GM12874 (cell line): ENCODE results near the gene LIN7A.

Experiments
- CTCF ChIP-seq: IDR thresholded peaks from 2 replicates; pipeline ENCODE4 v1.5.1; 2011; ENCODE audit warnings: low read depth, mild to moderate bottlenecking, control low read depth, low read length, moderate library complexity; ENCODE audit not compliant: insufficient read depth

The LIN7A gene

DNA sequence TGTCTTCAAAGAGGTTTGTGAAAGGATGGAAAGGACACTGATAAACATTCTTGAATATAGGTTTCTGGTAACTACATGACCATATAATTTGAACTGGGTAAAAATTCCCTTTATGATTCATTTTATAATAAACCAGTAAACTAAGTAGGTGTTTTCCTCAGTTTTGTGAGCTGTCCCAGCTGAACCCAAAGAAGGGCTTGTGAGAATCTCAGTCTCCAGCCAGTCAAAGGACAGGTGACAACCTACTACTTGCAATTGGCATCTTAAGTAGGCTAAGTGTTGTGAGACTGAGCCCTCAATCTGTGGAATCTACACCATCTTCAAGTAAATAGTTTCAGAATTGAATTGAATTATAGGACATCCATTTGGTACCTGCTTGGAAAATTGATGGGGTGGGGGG lies 145.9 kb downstream of the LIN7A start:
- TF ChIP-seq CTCF: no peak

- TF ChIP-seq CTCF: no peak
Observed at GRCh38 chr12:80781313-80781712, 156.4 kb downstream of the LIN7A start.

- no peak for TF ChIP-seq CTCF
Observed at GRCh38 chr12:80780746-80781145, 157.0 kb downstream of the LIN7A start.

DNA sequence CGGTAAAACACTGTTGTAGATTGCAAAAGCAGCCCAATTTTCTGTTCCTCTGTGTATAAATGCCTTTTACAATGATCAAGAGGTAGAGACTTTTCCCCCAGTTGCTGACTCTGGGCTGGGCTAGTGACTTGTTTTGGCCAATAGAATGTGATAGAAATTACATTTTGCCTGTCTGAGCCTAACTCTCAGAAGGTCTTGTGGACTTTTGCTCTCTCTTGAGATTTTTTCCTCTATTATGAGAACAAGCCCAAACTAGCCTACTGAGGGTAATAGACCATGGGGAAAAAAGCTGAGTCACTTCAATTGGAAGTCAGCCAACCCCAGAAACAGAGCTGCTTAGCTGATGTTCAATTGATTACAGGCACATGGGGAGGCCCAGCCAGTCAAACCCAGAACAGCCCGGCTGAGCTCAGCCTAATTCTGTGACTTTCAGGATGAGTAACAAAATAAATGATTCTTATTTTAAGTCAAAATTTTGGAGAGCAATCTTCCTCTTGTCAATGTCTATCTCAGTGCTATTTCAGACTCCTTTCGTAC lies 159.7 kb downstream of the LIN7A start:
- TF ChIP-seq CTCF: no peak

DNA sequence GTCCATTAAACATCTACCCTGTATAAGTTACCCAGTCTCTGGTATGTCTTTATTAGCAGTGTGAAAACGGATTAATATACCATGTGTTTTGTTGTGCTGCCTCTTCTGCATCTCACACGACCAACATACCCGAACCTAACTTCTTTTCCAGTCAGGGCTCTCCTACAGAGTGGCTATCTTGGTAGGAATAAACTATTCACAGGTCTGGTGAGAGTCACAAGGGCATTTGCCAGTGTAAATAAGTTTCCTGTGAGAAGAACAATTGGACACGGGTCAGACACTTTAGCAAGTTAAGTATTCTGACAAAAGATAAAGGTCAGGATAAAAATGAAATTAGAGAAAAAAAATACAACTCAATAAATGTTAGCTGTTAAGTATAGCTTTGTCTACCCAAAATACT lies 160.1 kb downstream of the LIN7A start:
- TF ChIP-seq CTCF: no peak

GRCh38 chr12:80776706-80777105 lies 161.0 kb downstream of the LIN7A start:
- no peak for TF ChIP-seq CTCF

DNA sequence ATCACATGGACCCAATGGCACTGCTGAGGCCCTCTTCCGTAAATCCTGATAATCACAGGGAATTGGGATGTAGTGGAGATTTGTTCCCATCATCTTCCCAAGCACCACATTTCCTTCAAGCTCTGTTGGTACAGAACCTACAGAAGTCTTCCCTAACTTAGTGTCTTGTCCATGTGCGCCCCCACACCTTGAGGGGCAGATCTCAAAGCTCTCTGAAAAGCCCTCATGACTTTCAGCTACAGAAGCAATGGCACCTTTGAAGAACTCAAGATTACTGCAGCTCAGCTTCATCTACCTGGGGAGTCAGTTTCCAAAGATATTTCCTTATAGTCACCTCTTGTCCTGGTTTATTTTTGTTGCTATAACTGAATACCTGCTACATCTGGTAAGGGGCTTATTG lies 166.8 kb downstream of the LIN7A start:
- no peak for TF ChIP-seq CTCF
